OCI-LY1 (cell line): ENCODE data around the gene MYO18A.

Experiments
- CTCF ChIP-seq: fragments of 200-600 bp; sonication (generic), shearing (Covaris generic); IDR thresholded peaks from 2 replicates; pipeline ENCODE4 v1.5.1; 2017; ENCODE audit warnings: mild to moderate bottlenecking, antibody characterized with exemption, low read length, moderate library complexity, mixed read lengths
- EZH2 ChIP-seq: fragments of 200-600 bp; sonication (generic), shearing (Covaris generic); IDR thresholded peaks from 2 replicates; pipeline ENCODE4 v1.8.0; 2017; ENCODE audit warnings: borderline replicate concordance, mixed run types, mild to moderate bottlenecking, antibody characterized with exemption, low read length, moderate library complexity, mixed read lengths

- no peak for TF ChIP-seq EZH2
- no peak for TF ChIP-seq CTCF
Observed at GRCh38 chr17:29070781-29071180, 109.4 kb downstream of the MYO18A start.
